Hematopoietic multipotent progenitor cell treated with erythropoietin and hydrocortisone succinate and interleukin-3 and kit ligand, for 8 days (in vitro differentiated cells): ENCODE data around the gene FNDC11.
"Not testable (repeated sequence)": the region's sequence is repeated elsewhere in the genome, so short reads cannot be mapped to it uniquely, and the experiment has no call there.

ENCODE experiments used
- DNase-seq: peaks from one replicate; pipeline ENCODE4 v3.0.0-alpha.2; 2015

Gene FNDC11

GRCh38 chr20:63556873-63557478 is 3.0 kb downstream of the FNDC11 start:
- no peak for DNase-seq

GRCh38 chr20:63557481-63557891 is 3.5 kb downstream of the FNDC11 start:
- no peak for DNase-seq

- DNase-seq = no peak
Measured at GRCh38 chr20:63558804-63559484, 5.0 kb downstream of the FNDC11 start.

GRCh38 chr20:63559485-63560332 is 5.8 kb downstream of the FNDC11 start:
- not testable (repeated sequence) for DNase-seq

GRCh38 chr20:63560333-63560805 is 6.4 kb downstream of the FNDC11 start:
- no peak for DNase-seq

- no peak for DNase-seq
Measured at GRCh38 chr20:63560856-63561609, 7.1 kb downstream of the FNDC11 start.

- no peak for DNase-seq
Measured at GRCh38 chr20:63561624-63562396, 7.9 kb downstream of the FNDC11 start.

- no peak for DNase-seq
Measured at GRCh38 chr20:63562461-63563224, 8.7 kb downstream of the FNDC11 start.

- no peak for DNase-seq
Measured at GRCh38 chr20:63563225-63563935, 9.4 kb downstream of the FNDC11 start.

GRCh38 chr20:63564036-63564810 is 10.3 kb downstream of the FNDC11 start:
- DNase-seq = no peak

- DNase-seq = no peak
Measured at GRCh38 chr20:63565021-63565698, 11.2 kb downstream of the FNDC11 start.

GRCh38 chr20:63565699-63566335 is 11.9 kb downstream of the FNDC11 start:
- DNase-seq = no peak

GRCh38 chr20:63566395-63567135 is 12.6 kb downstream of the FNDC11 start:
- no peak for DNase-seq

GRCh38 chr20:63567136-63567385 is 13.1 kb downstream of the FNDC11 start:
- peak; percentile 23 for DNase-seq

GRCh38 chr20:63567386-63568169 is 13.6 kb downstream of the FNDC11 start:
- peak; percentile 47 for DNase-seq

GRCh38 chr20:63568170-63568981 is 14.4 kb downstream of the FNDC11 start:
- DNase-seq = no peak
